ENCODE results near the gene ANKRD45.

The ANKRD45 gene

DNA sequence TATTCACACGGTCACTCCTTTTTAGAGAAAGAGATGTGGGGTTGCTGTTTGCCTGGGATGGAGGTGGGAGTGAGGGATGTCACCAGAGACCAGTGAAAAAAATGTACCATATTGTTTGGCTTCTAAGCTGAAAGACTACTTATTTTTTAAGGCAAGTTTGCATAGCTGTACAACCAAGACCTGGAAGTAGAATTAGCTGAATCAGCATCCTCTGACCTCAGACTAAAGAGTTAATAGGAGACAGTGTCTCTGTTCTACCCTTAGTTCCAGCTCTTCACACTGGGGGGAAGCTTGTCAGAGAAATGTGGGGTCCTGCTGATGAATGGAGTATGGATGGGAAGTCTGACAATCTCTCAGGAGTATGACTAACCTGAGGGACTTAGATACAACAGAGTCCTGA, 108.4 kb downstream of the ANKRD45 start:
- Histone ChIP-seq H3K36me3 (ENCODE audit: control insufficient read depth in 4 of 4, insufficient read depth in 4 of 4, low read length in 3 of 4) (no peaks in the 10 kb centered on the region), H3K27me3 (replicated peaks in 2 of 5; ENCODE audit: control insufficient read depth in 4 of 5, insufficient read depth in 5 of 5, low read length in 4 of 5) (no peaks in the 10 kb centered on the region), H3K9me3 (ENCODE audit: control extremely low read depth in 1 of 5, control insufficient read depth in 4 of 5, insufficient read depth in 2 of 5, low read depth in 1 of 5, low read length in 4 of 5) (no peaks in the 10 kb centered on the region), H3K4me1 (ENCODE audit: control extremely low read depth in 1 of 4, control insufficient read depth in 4 of 4, insufficient read depth in 4 of 4, low read length in 3 of 4) (no peaks in the 10 kb centered on the region), H3K27ac (ENCODE audit: insufficient read depth in 1 of 2, low read depth in 1 of 2, low read length in 2 of 2, poor library complexity in 1 of 2, severe bottlenecking in 2 of 2) (no peak overlapping the region), H3K4me3 (ENCODE audit: control insufficient read depth in 1 of 7, extremely low read depth in 1 of 7, insufficient read depth in 4 of 7, low read depth in 2 of 7, low read length in 6 of 7) (no peak overlapping the region)
- CTCF ChIA-PET, result no interaction called here
- 100% methylated on average over 1 of the region's 1 CpG for WGBS (ENCODE audit: insufficient coverage)
- DNase-seq, result no peak
- POLR2A ChIA-PET, result no interaction called here

DNA sequence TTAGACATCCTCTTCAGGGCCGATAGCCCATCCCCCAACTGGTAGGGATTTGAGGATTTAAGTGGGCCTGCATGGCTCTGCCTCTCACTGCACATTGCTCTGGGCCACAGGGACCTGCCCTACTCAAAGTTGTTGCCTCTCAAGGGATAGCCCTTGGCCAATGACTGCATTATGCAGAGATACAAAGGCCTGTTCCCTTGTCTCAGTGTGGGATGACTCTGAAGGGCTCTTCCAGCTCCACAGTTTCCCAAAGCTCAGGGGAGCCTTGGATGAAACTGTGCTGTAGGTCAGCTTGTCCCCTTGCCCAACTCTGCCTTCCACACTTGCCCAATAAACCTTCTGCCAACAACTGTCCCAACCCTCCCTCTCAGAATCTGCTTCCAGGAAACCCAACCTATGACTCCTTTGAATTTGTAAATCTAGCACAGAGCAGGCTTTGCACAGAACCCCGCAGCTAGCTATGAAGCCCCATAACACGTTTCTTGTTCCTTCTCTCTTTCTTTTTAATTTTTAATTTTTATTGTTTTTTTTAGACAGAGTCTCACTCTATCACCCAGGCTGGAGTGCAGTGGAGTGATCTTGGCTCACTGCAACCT, 109.3 kb downstream of the ANKRD45 start:
- Histone ChIP-seq H3K4me1 (ENCODE audit: control extremely low read depth in 1 of 4, control insufficient read depth in 4 of 4, insufficient read depth in 4 of 4, low read length in 3 of 4) (no peaks in the 10 kb centered on the region), H3K27me3 (replicated peaks in 2 of 5; ENCODE audit: control insufficient read depth in 4 of 5, insufficient read depth in 5 of 5, low read length in 4 of 5) (no peaks in the 10 kb centered on the region), H3K9me3 (ENCODE audit: control extremely low read depth in 1 of 5, control insufficient read depth in 4 of 5, insufficient read depth in 2 of 5, low read depth in 1 of 5, low read length in 4 of 5) (no peaks in the 10 kb centered on the region), H3K27ac (ENCODE audit: insufficient read depth in 1 of 2, low read depth in 1 of 2, low read length in 2 of 2, poor library complexity in 1 of 2, severe bottlenecking in 2 of 2) (no peak overlapping the region), H3K36me3 (ENCODE audit: control insufficient read depth in 4 of 4, insufficient read depth in 4 of 4, low read length in 3 of 4) (no peaks in the 10 kb centered on the region), H3K4me3 (ENCODE audit: control insufficient read depth in 1 of 7, extremely low read depth in 1 of 7, insufficient read depth in 4 of 7, low read depth in 2 of 7, low read length in 6 of 7) (no peak overlapping the region)
- WGBS (ENCODE audit: insufficient coverage), result 100% methylated on average over 2 of the region's 3 CpGs
- no peak for DNase-seq
- ChIA-PET CTCF (no interaction called here), POLR2A (no interaction called here)

All from common myeloid progenitor, CD34-positive (primary cell).